Measurements from ENCODE around the gene ZNF28. TPM values are rescaled to one million over a fixed set of nuclear protein-coding genes. Genes with fewer than 3 reads are reported as not detected.
"Not testable (repeated sequence)": the region's sequence is repeated elsewhere in the genome, so short reads cannot be mapped to it uniquely, and the experiment has no call there.

ZNF28 gene
- total and polyA plus RNA-seq, 7 donors = 4.8 to 9.1 (median 6.7) TPM

GRCh38 chr19:52825765-52826164 is 4.3 kb upstream of the ZNF28 start:
- intact Hi-C loops (cut with DNase I) = no loop called here
- WGBS, 2 donors = 96 to 97% methylated on average over 5 of the region's 5 CpGs
- H3K36me3 ChIP-seq = no peaks in the 10 kb centered on the region

DNA sequence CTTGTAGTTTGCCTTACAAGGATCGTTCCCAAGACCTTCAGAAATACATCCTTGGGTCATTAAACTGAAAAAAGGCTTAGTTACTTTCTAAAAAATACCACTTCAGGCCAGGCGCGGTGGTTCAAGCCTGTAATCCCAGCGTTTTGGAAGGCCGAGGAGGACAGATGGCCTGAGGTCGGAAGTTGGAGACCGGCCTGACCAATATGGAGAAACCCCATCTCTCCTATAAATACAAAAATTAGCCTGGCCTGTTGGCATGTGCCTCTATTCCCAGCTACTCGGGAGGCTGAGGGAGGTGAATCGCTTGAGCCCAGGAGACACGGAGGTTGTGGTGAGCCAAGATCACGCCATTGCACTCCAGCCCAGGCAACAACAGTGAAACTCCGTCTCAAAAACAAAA is 2.2 kb upstream of the ZNF28 start:
- intact Hi-C loops (cut with DNase I) = no loop called here
- Histone ChIP-seq H3K36me3 (no peaks in the 10 kb centered on the region), H3K27me3 (no peaks in the 10 kb centered on the region), H3K27ac (no peak overlapping the region), H3K4me1 (peaks cover 0 to 7% (median 6%) of the 10 kb centered on the region in 4 donors), H3K4me3 (no peak overlapping the region), H3K9me3 (no peaks in the 10 kb centered on the region)
- 95 to 96% methylated on average over 12 of the region's 12 CpGs for WGBS, 2 donors
- TF ChIP-seq POLR2A (IDR thresholded peaks at IDR 0.05) (no peak), POLR2AphosphoS5 (IDR thresholded peaks at IDR 0.05) (no peak), EP300 (IDR thresholded peaks at IDR 0.05) (no peak)
- TF ChIP-seq, protein P1, sequence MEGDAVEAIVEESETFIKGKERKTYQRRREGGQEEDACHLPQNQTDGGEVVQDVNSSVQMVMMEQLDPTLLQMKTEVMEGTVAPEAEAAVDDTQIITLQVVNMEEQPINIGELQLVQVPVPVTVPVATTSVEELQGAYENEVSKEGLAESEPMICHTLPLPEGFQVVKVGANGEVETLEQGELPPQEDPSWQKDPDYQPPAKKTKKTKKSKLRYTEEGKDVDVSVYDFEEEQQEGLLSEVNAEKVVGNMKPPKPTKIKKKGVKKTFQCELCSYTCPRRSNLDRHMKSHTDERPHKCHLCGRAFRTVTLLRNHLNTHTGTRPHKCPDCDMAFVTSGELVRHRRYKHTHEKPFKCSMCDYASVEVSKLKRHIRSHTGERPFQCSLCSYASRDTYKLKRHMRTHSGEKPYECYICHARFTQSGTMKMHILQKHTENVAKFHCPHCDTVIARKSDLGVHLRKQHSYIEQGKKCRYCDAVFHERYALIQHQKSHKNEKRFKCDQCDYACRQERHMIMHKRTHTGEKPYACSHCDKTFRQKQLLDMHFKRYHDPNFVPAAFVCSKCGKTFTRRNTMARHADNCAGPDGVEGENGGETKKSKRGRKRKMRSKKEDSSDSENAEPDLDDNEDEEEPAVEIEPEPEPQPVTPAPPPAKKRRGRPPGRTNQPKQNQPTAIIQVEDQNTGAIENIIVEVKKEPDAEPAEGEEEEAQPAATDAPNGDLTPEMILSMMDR (IDR thresholded peaks at IDR 0.05) = no peak
- no peak for DNase-seq

More at GRCh38 chr19:52825765-52826164, 4.3 kb upstream of the ZNF28 start:
- no peak overlapping the region for H3K27ac ChIP-seq
- DNase-seq = no peak
- peaks cover 0 to 4% (median 1%) of the 10 kb centered on the region in 4 donors for H3K4me1 ChIP-seq
- no peaks in the 10 kb centered on the region for H3K9me3 ChIP-seq
- TF ChIP-seq EP300 (IDR thresholded peaks at IDR 0.05) (no peak), POLR2AphosphoS5 (IDR thresholded peaks at IDR 0.05) (no peak), POLR2A (IDR thresholded peaks at IDR 0.05) (no peak)
- TF ChIP-seq, protein P1 (IDR thresholded peaks at IDR 0.05) = no peak
- no peaks in the 10 kb centered on the region for H3K27me3 ChIP-seq
- no peak overlapping the region for H3K4me3 ChIP-seq

- 8 to 9% methylated on average over 19 of the region's 19 CpGs for WGBS, 2 donors
- DNase-seq = peak; percentile 78
- H3K4me1 ChIP-seq, H3K9me3 ChIP-seq, H3K27me3 ChIP-seq: not testable (repeated sequence)
- intact Hi-C loops (cut with DNase I) = loop anchor here (2.0 kb wide), 1 partner anchor 36 kb away; the partner anchor contains the start of gene ZNF468
- Histone ChIP-seq H3K27ac (peak overlapping the region; percentile 64 to 80 (median 70)), H3K4me3 (peak overlapping the region; percentile 49 to 59 (median 57)), H3K36me3 (peaks cover 0 to 18% (median 7%) of the 10 kb centered on the region in 4 donors)
Measured at GRCh38 chr19:52820472-52821203, 795 bp downstream of the ZNF28 start.

- no peak for DNase-seq
- intact Hi-C loops (cut with DNase I) = no loop called here
- no peaks in the 10 kb centered on the region for H3K4me1 ChIP-seq
- 96 to 97% methylated on average over 32 of the region's 32 CpGs for WGBS, 2 donors
- H3K27ac ChIP-seq = no peak overlapping the region
- TF ChIP-seq POLR2A (IDR thresholded peaks at IDR 0.05) (no peak), POLR2AphosphoS5 (IDR thresholded peaks at IDR 0.05) (no peak), EP300 (IDR thresholded peaks at IDR 0.05) (no peak)
- TF ChIP-seq, protein P1 (IDR thresholded peaks at IDR 0.05) = no peak
- H3K27me3 ChIP-seq = no peaks in the 10 kb centered on the region
- peaks cover 0 to 19% (median 0%) of the 10 kb centered on the region in 4 donors for H3K9me3 ChIP-seq
- H3K36me3 ChIP-seq = peaks cover 0 to 51% (median 16%) of the 10 kb centered on the region in 4 donors
- no peak overlapping the region for H3K4me3 ChIP-seq
Measured at GRCh38 chr19:52809801-52810200, 11.6 kb downstream of the ZNF28 start.

- Histone ChIP-seq H3K9me3 (peaks cover 13 to 50% (median 35%) of the 10 kb centered on the region in 4 donors), H3K36me3 (peaks cover 7 to 54% (median 44%) of the 10 kb centered on the region in 4 donors)
- intact Hi-C loops (cut with DNase I); DNase-seq; H3K4me1 ChIP-seq; H3K27ac ChIP-seq; H3K27me3 ChIP-seq; H3K4me3 ChIP-seq: not testable (repeated sequence)
- WGBS, 2 donors = 97 to 98% methylated on average over 9 of the region's 9 CpGs
Measured at GRCh38 chr19:52799950-52800640, 21.3 kb downstream of the ZNF28 start.

All from sigmoid colon (tissue), 7 donors.